Endodermal cell (in vitro differentiated cells): ENCODE data around the gene CD69. TPM values are rescaled to one million over a fixed set of nuclear protein-coding genes. Genes with fewer than 3 reads are reported as not detected.

Experiments
- DNase-seq: peaks from one replicate; pipeline ENCODE4 v3.0.0-alpha.2; 2017
- H3K27ac ChIP-seq: 2 replicates; pipeline ENCODE4 v1.5.1; 2013; ENCODE audit warnings: mild to moderate bottlenecking, low read depth, low read length, moderate library complexity
- H3K27me3 ChIP-seq: 2 replicates; pipeline ENCODE4 v1.6.1; 2013; ENCODE audit warnings: mild to moderate bottlenecking, low read length, moderate library complexity; ENCODE audit not compliant: insufficient read depth, control insufficient read depth, poor library complexity, severe bottlenecking
- H3K36me3 ChIP-seq: 2 replicates; pipeline ENCODE4 v1.7.0; 2013; ENCODE audit warnings: mild to moderate bottlenecking, low read length, moderate library complexity; ENCODE audit not compliant: control insufficient read depth, insufficient read depth
- H3K4me1 ChIP-seq: one replicate; pipeline ENCODE4 v1.7.0; 2013; ENCODE audit warnings: low read length; ENCODE audit not compliant: control insufficient read depth, insufficient read depth
- H3K4me3 ChIP-seq: 2 replicates; pipeline ENCODE4 v1.5.1; 2013; ENCODE audit warnings: mild to moderate bottlenecking, low read length, moderate library complexity
- H3K9ac ChIP-seq: 2 replicates; pipeline ENCODE4 v1.6.1; 2013; ENCODE audit warnings: mild to moderate bottlenecking, low read length, moderate library complexity; ENCODE audit not compliant: poor library complexity, severe bottlenecking; ENCODE audit errors: extremely low read depth
- H3K9me3 ChIP-seq: 2 replicates; pipeline ENCODE4 v1.6.1; 2013; ENCODE audit warnings: mild to moderate bottlenecking, low read length, moderate library complexity; ENCODE audit not compliant: control insufficient read depth
- H3K27ac Mint-ChIP-seq: 2 replicates; pipeline ENCODE4 v1.8.0; 2020; ENCODE audit warnings: mixed read lengths
- H3K27me3 Mint-ChIP-seq: 2 replicates; pipeline ENCODE4 v1.8.0; 2021; ENCODE audit warnings: mild to moderate bottlenecking, mixed read lengths; ENCODE audit not compliant: insufficient read depth
- H3K36me3 Mint-ChIP-seq: 2 replicates; pipeline ENCODE4 v1.8.0; 2020; ENCODE audit warnings: low read depth, mixed read lengths
- H3K4me1 Mint-ChIP-seq: 2 replicates; pipeline ENCODE4 v1.8.0; 2020; ENCODE audit warnings: mixed read lengths
- H3K4me3 Mint-ChIP-seq: 2 replicates; pipeline ENCODE4 v1.8.0; 2020; ENCODE audit warnings: mild to moderate bottlenecking, moderate library complexity, mixed read lengths
- H3K9me3 Mint-ChIP-seq: 2 replicates; pipeline ENCODE4 v1.8.0; 2020; ENCODE audit warnings: mild to moderate bottlenecking, mixed read lengths
- WGBS, 2 experiments: methylation state at CpG; one replicate each; pipeline versions ENCODE4 v1.1.5 to v1.1.7; 2013; ENCODE audit warnings: missing lambda C conversion rate in 2 of 2, mixed read lengths in 1 of 2; ENCODE audit not compliant: insufficient coverage in 1 of 2, insufficient read length in 1 of 2; 5-methylcytosine and 5-hydroxymethylcytosine counted together
- total RNA-seq, 2 donors: library from RNA; stranded (reverse); fragmentation: NEBNext Ultra II Directional in 1 of 2; extraction: Animal tissue kit (Norgen Biotek cat#: 25700) in 1 of 2; gene quantifications; 2 replicates in 1 of 2; 3 replicates in 1 of 2; pipeline ENCODE4 v1.2.1, GENCODE V29; 2021
- TF ChIP-seq, protein P1 (sequence below): fragments of 200-600 bp; sonication (generic); conservative IDR thresholded peaks from 2 replicates; pipeline ENCODE4 v1.5.0; 2021; ENCODE audit warnings: antibody characterized with exemption, mild to moderate bottlenecking

Gene CD69
- total RNA-seq, 2 donors from 2014 or later: not detected

DNA sequence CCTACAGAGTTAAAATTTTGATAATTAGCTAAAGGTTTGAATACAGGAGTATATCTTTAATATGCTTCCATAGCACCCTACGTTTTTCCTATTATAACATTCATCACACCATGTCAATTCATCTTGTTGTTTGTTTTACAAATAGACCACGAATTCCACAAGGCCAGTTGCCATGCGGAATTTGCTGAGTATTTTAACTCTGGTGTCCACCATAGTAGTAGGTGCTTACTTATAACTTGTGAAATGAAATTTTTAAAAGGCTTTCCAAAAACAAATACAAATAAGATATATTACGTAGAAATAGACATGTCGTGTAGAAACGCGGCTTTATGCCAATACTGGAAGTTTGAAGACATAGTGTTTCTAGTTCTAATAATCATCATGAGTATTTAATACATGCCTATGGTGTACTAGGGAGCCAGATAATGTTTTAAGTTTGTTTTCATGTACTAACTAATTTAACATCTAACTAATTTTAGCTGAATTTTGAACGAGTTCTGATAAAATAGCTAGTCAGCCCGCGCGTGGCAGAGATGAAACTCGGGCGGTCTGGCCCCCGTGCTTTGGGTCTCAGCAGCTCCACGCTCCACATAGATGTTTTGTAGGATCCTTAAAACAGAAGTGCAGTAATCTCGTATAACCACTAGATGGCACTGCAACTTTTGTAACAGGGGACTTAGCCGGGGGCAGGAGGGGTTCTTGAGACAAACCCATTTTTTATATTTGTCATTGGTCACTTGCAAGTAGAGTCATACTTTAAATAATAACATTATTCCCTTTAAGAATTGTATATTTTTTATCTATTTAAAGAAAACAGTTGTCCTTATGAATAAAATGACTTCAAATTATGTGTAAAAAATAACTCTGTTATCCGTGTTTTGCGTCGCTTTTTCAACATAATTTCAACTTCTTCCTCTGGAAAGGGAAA lies 10.2 kb downstream of the CD69 start:
- TF ChIP-seq, protein P1, sequence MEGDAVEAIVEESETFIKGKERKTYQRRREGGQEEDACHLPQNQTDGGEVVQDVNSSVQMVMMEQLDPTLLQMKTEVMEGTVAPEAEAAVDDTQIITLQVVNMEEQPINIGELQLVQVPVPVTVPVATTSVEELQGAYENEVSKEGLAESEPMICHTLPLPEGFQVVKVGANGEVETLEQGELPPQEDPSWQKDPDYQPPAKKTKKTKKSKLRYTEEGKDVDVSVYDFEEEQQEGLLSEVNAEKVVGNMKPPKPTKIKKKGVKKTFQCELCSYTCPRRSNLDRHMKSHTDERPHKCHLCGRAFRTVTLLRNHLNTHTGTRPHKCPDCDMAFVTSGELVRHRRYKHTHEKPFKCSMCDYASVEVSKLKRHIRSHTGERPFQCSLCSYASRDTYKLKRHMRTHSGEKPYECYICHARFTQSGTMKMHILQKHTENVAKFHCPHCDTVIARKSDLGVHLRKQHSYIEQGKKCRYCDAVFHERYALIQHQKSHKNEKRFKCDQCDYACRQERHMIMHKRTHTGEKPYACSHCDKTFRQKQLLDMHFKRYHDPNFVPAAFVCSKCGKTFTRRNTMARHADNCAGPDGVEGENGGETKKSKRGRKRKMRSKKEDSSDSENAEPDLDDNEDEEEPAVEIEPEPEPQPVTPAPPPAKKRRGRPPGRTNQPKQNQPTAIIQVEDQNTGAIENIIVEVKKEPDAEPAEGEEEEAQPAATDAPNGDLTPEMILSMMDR: peak; percentile 100
- no peaks in the 10 kb centered on the region for H3K27me3 Mint-ChIP-seq
- Histone ChIP-seq H3K27me3 (no peaks in the 10 kb centered on the region), H3K4me1 (peaks cover 2% of the 10 kb centered on the region), H3K27ac (no peak overlapping the region), H3K36me3 (no peaks in the 10 kb centered on the region), H3K4me3 (no peak overlapping the region), H3K9me3 (no peaks in the 10 kb centered on the region), H3K9ac (no peak overlapping the region)
- peak; percentile 76 for DNase-seq
- 22% methylated on average over 17 of the region's 20 CpGs; no CpG with 5 or more reads in 1 of the 2 experiments for whole genome bisulfite sequencing, 2 experiments
- peaks cover 3% of the 10 kb centered on the region for H3K4me1 Mint-ChIP-seq
- no peak overlapping the region for H3K4me3 Mint-ChIP-seq
- no peaks in the 10 kb centered on the region for H3K36me3 Mint-ChIP-seq
- H3K27ac Mint-ChIP-seq: no peak overlapping the region
- H3K9me3 Mint-ChIP-seq: no peaks in the 10 kb centered on the region

DNA sequence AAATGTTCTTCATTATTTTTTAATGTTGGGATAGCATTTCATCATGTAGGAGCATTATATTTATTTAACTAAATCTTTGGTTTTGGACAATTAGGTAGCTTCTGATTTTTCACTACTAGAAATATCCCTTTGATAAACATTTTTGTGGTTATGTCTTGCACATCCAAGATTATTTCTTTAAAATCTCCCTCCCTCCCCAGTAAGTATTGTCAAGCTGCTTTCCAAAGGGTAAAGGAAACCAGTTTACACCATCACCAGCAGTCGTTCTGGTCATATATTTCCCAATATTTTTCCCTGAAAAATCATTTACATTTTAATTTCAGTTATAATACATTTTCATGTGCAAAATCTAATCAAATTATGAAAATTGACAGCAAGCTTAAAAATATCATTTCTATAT lies 11.1 kb downstream of the CD69 start:
- Histone ChIP-seq H3K36me3 (no peaks in the 10 kb centered on the region), H3K9me3 (no peaks in the 10 kb centered on the region), H3K4me1 (peaks cover 2% of the 10 kb centered on the region), H3K27me3 (no peaks in the 10 kb centered on the region), H3K4me3 (no peak overlapping the region), H3K9ac (no peak overlapping the region), H3K27ac (no peak overlapping the region)
- WGBS, 2 experiments: 59 to 60% methylated on average over 1 of the region's 1 CpG
- Mint-ChIP-seq H3K9me3 (no peaks in the 10 kb centered on the region), H3K4me1 (peaks cover 3% of the 10 kb centered on the region), H3K27ac (no peak overlapping the region), H3K4me3 (no peak overlapping the region), H3K27me3 (no peaks in the 10 kb centered on the region), H3K36me3 (no peaks in the 10 kb centered on the region)
- no peak for DNase-seq
- TF ChIP-seq, protein P1: no peak

DNA sequence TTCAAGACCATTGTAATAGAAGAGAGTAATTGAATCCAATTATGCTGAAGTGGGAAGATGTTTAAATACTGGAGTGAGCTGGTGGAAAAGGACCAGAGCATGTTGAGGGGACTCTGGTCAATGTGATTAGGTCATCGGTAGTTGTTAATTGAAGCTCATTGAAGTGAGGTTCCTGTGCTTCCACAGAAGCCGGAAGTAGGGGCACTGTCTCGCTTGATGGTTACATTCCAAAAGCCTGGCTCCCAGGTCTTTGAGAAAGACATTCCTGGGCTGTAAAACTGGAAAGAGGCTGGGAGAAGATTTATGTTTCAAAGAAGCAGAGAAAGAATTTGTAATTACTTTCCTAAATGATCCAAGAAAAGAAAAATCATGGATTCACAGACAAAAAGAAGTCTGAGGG lies 15.5 kb downstream of the CD69 start:
- H3K27ac Mint-ChIP-seq: no peak overlapping the region
- H3K36me3 Mint-ChIP-seq: no peaks in the 10 kb centered on the region
- no peak overlapping the region for H3K4me3 Mint-ChIP-seq
- H3K4me1 Mint-ChIP-seq: no peaks in the 10 kb centered on the region
- no peaks in the 10 kb centered on the region for H3K27me3 Mint-ChIP-seq
- Histone ChIP-seq H3K9ac (no peak overlapping the region), H3K4me3 (no peak overlapping the region), H3K27me3 (no peaks in the 10 kb centered on the region), H3K27ac (no peak overlapping the region), H3K4me1 (no peaks in the 10 kb centered on the region), H3K9me3 (no peaks in the 10 kb centered on the region), H3K36me3 (no peaks in the 10 kb centered on the region)
- TF ChIP-seq, protein P1: no peak
- WGBS, 2 experiments: 76 to 84% methylated on average over 3 of the region's 3 CpGs
- DNase-seq: no peak
- H3K9me3 Mint-ChIP-seq: no peaks in the 10 kb centered on the region
